Stimulated activated CD8-positive, alpha-beta memory T cell treated with anti-CD3 and anti-CD28 coated beads, Interleukin-2, amount 100 ng/mL, for 48 hours (primary cell): Measurements from ENCODE around the gene MOB3C.

Experiments
- DNase-seq, 2 donors: peaks; one replicate each; pipeline ENCODE4 v3.0.0-alpha.2; 2020; ENCODE audit warnings: low read depth in 2 of 2

Gene MOB3C

DNA sequence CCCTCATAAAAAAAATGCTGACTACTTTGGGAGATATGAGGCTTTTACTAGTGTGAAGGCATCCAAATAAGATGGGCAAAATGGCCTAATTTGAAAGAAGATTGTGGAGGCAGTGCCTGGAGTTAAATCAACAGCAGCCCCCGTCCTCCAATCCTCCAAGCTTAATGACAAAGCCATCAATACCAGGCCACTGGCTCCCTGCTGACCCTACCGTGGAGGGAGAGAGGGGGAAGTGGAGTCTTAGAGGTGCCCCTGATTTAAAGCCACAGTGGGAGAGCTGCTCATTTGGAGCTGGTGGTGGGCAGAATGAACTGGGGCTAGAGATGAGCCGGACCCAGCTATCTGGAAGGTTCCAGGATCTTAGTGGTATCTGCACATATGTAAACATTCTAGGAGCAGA lies 40.8 kb downstream of the MOB3C start:
- no peak for DNase-seq

DNA sequence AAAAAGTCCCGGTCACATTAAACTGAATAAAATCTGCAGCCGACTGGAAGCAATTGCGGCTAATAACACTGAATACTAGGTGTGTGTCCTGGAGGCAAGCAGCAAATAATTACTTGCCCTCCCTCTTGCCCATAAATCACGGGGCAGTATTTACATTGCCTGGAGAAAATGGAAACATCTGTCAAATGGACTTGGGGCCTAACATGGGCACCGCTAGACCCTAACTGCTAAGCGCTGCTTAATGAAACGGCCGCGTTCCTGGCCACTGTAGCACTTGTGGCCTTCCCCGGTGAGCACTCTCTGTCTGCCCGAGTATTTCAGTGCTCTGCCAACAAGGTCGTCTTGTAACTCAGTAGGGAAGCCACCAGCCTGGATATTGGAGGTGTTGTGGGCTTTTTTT lies 41.3 kb downstream of the MOB3C start:
- no peak for DNase-seq

DNA sequence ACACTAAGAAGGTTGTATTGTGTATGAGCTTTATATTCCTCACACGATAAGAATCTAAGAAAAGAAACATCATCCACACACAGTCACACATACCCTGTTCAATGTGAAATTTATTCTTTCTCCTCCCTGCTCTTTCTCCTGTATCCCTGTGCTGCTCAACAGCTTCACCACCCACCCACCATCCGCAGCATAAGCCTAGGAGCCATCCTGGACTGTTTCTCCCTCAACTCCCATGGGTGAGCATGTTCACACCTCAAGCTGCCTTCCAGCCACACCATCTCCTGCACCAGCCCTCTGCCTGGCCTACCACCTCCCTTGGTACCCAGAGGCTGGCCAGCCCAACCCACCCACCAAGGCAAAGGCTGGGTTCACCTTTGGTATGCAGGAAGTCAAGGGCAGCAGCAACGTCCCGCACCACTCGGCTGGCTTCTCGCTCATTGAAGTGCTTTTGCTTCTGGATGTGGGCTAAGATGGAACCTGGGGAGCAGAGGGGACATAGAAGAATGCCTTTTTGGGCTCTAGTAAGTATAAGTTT lies 44.9 kb downstream of the MOB3C start:
- DNase-seq = no peak

DNA sequence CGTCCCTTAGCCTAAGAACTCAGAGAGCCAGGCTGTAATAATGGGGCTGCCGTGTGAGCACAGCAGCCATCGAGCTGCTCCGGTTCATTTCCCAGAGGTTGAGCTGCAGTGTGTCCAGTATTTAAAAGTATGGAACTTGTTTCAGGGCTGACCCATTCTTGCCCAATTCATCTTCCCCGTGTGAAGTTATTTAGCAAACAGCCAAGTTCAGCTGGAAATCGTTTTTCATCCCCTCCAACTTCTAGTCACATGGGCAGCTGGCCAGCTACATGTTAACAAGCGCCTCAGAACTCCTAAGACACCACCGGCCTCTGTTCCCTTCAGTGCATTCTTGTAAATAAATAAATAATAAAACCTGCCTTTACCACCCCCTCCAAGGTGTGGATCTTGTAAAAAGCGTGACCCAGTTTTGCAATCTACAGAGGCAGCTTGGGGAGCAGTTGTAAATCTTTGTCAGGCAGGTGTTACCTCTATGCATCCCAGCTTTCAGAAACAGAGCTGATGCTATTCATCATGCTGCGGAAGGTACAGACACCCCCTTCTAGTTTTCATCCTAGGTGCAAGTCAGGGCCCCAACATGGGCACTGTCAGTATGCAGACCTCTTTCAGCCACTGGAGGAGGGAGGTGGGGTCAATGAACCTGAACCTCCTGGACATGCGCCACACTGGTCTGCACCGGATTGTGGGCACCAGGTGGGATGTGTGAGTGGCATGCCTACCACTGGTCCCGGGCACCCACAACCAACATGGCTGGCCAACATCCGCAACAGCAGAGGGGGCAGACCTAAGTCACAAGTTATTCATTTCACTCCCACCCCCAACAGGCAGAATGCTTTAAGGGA lies 46.5 kb downstream of the MOB3C start:
- no peak for DNase-seq

DNA sequence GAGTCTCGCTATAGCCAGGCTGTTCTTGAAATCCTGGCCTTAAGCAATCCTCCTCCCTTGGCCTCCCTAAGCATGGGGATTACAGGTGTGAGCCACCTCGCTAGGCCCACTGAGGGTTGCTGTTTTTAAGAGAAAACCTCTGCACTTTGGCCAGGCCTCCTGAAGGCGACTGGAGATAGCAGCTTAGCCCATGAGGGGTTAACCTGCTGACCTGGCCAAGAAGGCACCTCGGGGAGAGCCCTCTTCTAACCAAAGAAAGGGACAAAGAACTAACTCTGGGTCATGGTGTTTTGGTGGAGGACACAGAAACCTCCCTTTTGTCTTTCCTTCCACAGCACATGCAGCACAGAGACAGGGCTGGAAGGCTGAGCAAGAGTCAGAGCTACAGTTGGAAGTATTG lies 47.5 kb downstream of the MOB3C start:
- DNase-seq = no peak

DNA sequence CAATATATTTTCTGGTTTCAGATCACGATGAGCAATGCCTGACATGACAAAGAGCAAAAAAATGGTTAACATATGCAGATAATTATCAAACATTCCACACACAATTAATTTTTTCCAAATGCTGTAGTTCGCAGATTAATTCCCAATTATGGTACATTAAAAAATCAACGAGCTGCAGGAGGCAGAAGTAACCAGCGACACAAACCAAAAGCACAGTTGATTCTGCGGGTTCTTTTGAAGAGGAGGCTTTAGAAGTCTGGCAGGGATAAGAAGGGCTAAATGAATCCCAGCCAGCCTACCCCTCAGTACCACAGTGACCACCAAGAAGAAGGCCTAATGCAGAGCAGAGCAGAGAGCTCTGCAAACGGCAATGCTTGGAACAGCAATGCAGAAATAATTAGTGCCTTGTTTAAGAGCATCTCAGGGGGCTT lies 48.1 kb downstream of the MOB3C start:
- DNase-seq = no peak

DNA sequence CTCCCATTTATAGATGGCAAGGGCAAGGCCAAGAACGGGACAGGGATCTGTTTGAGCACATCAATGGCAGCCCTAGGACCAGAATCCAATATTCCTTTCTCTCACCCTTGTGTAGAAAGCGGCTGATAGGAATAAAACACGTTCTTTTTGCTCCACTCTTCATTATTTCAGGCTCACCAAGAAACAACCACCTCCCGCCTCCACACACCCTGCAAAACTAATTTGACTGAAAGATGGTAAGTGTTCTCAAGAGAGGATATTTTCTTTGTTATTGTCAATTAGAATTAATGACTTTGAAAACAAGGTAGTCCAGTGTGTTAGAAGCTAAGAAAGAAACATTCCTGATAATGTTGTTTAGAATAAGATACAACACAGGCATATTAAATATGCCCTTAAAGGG lies 53.3 kb downstream of the MOB3C start:
- no peak for DNase-seq

DNA sequence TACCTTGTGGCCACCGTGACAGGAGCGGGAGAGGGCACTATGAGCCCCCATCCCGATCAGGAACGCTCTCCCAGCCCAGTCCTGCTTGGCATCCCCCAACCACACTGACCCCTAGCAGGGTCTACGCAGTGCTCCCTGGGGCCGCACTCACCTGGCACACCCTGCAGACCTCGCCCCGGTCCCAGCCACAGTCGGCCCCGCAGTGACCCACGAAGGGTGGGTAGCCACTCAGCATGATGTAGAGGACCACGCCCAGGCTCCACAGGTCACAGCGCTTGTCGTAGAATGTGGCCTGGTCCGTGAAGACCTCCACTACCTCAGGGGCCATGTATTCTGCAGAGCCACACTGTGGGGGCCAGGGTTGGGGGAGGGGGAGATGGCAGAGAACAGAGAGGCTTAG lies 54.1 kb downstream of the MOB3C start:
- no peak for DNase-seq

DNA sequence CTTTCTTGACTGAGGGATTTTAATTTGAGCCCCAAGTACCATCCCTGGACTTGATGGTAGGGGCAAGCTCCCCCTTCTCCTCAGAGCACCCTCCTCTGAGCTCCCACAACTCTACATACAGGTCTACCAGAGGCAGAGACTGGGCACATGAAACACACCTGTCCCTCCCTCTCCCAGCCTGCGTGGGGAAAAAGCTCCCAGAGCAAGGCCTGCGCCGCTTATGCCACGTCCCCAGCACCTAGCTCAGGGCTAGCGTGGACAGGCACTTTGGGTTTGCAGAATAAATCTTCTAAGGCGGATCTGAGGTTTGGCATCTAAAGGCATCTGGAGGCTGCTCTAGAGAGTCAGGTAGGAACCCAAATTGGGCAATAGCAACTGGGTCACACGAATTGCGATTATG lies 57.6 kb downstream of the MOB3C start:
- DNase-seq = no peak

DNA sequence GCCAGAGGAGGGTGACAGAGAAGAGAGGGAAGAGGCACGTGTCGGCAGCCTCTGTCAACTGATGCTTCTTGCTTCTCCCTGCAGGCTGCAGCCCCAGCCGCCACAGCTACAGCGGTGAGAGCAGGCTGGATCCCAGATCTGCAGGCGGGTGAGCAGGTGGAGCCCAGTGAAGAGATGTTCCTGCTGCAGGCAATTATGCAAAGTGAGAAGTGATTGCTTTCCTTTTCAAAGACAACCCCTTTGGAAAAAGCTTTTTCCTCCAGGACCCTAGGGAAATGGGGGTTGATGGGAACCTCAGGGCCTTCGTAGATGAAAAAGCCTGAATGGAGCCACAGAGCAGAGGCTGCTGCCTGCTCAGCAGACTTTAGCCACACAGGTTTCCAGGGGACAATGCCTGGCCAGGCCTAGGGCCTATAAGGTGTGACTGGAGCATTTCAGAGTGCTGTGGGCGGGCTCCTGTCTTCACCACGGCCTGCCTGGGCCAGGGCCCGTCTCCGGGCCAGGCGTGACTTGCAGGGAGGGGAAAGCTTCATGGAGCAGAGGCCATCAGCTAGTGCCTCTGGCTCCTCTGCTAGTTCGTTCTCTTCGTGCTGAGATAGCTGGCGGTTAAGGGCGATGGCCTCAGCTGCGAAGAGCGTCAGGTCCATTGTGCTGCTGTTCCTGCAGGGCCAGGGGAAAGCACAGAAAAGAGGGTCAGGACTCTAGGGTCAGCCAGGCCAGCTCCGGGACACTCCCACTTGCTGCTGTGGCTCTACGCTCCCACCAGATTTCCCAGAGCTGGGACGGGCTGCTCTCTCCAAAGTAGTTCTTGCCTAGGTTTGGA lies 58.3 kb downstream of the MOB3C start:
- DNase-seq = no peak
